Naive thymus-derived CD4-positive, alpha-beta T cell (primary cell): Measurements from ENCODE around the gene NRCAM. TPM values are rescaled to one million over a fixed set of nuclear protein-coding genes. Genes with fewer than 3 reads are reported as not detected.

Source experiments
- ATAC-seq: fragments of 150-1000 bp; cut with Tn5 transposase; 2 replicates; pipeline ENCODE4 v1.10.0; 2021; ENCODE audit warnings: mild to moderate bottlenecking, moderate library complexity
- CTCF ChIA-PET: fragments of 350-600 bp; sonication (Branson Sonifier 250); formaldehyde crosslinking; loops from one replicate; lab custom pipeline; 2021; ENCODE audit warnings: antibody characterized with exemption; lab: Charles Lee
- POLR2A ChIA-PET: fragments of 350-600 bp; sonication (Branson Sonifier 250); formaldehyde crosslinking; loops from one replicate; lab custom pipeline; 2021; ENCODE audit warnings: antibody characterized with exemption, inconsistent platforms; lab: Charles Lee
- DNase-seq, 9 donors: peaks; one replicate each; pipeline versions ENCODE4 v3.0.0 to v3.0.0-alpha.2; 2020 to 2022; ENCODE audit warnings: mixed read lengths in 1 of 9
- H3K27ac ChIP-seq: one replicate; pipeline ENCODE4 v1.7.0; 2013; ENCODE audit warnings: mild to moderate bottlenecking, low read depth, low read length, moderate library complexity
- H3K27me3 ChIP-seq, 2 donors: one replicate each; pipeline ENCODE4 v1.7.0; 2013; ENCODE audit warnings: low read length in 2 of 2, mild to moderate bottlenecking in 2 of 2, moderate library complexity in 2 of 2; ENCODE audit not compliant: control insufficient read depth in 2 of 2, insufficient read depth in 2 of 2
- H3K36me3 ChIP-seq, 3 experiments: 1 replicate in 2 of 3; 2 replicates in 1 of 3; pipeline ENCODE4 v1.7.0; 2013; ENCODE audit warnings: low read length in 3 of 3, mild to moderate bottlenecking in 3 of 3, moderate library complexity in 1 of 3; ENCODE audit not compliant: insufficient read depth in 3 of 3, control insufficient read depth in 2 of 3
- H3K4me1 ChIP-seq, 2 donors: one replicate each; pipeline ENCODE4 v1.7.0; 2013; ENCODE audit warnings: low read length in 2 of 2, mild to moderate bottlenecking in 2 of 2, moderate library complexity in 1 of 2; ENCODE audit not compliant: control insufficient read depth in 2 of 2, insufficient read depth in 2 of 2
- H3K4me3 ChIP-seq: 2 replicates; pipeline ENCODE4 v1.7.0; 2013; ENCODE audit warnings: mild to moderate bottlenecking, low read length
- H3K9me3 ChIP-seq, 3 experiments: 1 replicate in 2 of 3; 2 replicates in 1 of 3; pipeline ENCODE4 v1.7.0; 2013; ENCODE audit warnings: low read length in 3 of 3; ENCODE audit not compliant: control insufficient read depth in 2 of 3
- H3K27ac Mint-ChIP-seq, 9 donors: one replicate each; pipeline ENCODE4 v1.8.0; 2020 to 2022; ENCODE audit warnings: mixed read lengths in 9 of 9, mild to moderate bottlenecking in 8 of 9, moderate library complexity in 5 of 9, inconsistent platforms in 2 of 9
- H3K27me3 Mint-ChIP-seq, 5 donors: one replicate each; pipeline ENCODE4 v1.8.0; 2021 to 2022; ENCODE audit warnings: mixed read lengths in 5 of 5, mild to moderate bottlenecking in 1 of 5
- H3K36me3 Mint-ChIP-seq, 5 donors: one replicate each; pipeline ENCODE4 v1.8.0; 2020 to 2022; ENCODE audit warnings: mixed read lengths in 5 of 5, mild to moderate bottlenecking in 3 of 5, inconsistent platforms in 1 of 5
- H3K4me1 Mint-ChIP-seq, 7 donors: one replicate each; pipeline ENCODE4 v1.8.0; 2020 to 2022; ENCODE audit warnings: mixed read lengths in 7 of 7, mild to moderate bottlenecking in 3 of 7, inconsistent platforms in 1 of 7
- H3K4me3 Mint-ChIP-seq, 10 donors: one replicate each; pipeline ENCODE4 v1.8.0; 2020 to 2022; ENCODE audit warnings: mild to moderate bottlenecking in 10 of 10, mixed read lengths in 10 of 10, moderate library complexity in 6 of 10, inconsistent platforms in 2 of 10
- H3K9me3 Mint-ChIP-seq, 11 donors: one replicate each; pipeline ENCODE4 v1.8.0; 2020 to 2022; ENCODE audit warnings: mixed read lengths in 11 of 11, mild to moderate bottlenecking in 4 of 11, inconsistent platforms in 1 of 11, moderate library complexity in 1 of 11
- intact Hi-C, 2 donors: fragments of 100-400 bp; cut with micrococcal nuclease; formaldehyde crosslinking; loops; one replicate each; pipeline ENCODE4 v1.15.1; 2023
- polyA plus RNA-seq, 2 donors: library from polyadenylated mRNA; unstranded; fragments of 300-500 nt; fragmentation: Illumina TruSeq; gene quantifications; one replicate each; pipeline ENCODE4 v1.2.3, GENCODE V29; 2021
- total RNA-seq, 6 experiments: library from RNA in 5 of 6; stranded (reverse) in 5 of 6; gene quantifications; 1 replicate in 5 of 6; 2 replicates in 1 of 6; pipeline ENCODE4 v1.2.3 and lab custom pipeline; 2021 to 2026

NRCAM gene
- total and polyA plus RNA-seq, 7 experiments from 2014 or later: 2.1 to 13.6 (median 6.4) TPM; not detected in 1

DNA sequence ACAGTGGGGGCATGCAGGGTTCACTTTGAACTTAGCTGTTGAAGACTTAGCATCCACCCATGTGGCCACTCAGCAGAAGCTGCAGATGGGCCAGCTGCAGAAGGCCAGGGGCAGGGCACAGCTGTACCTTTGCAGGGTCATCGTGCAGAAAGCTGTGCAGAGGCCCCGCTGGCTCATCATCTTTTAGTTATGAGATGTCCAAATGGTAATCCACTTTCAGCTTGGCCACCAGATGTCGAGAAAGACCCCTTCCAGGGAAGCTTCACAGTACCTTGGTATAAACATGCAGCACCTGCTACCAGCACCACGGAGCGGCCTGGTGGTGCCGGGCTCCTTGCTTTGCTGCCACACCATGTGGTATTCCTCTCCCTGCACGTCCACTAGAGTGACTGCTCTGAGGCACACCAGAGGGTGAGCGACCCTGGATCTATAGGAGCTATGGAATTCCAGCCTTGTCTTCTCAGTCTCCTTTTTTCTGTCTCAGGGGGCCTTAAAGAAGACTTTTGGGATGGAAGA lies 251.9 kb downstream of the NRCAM start:
- intact Hi-C loops: no loop called here
- Histone ChIP-seq H3K4me3 (no peak overlapping the region), H3K27ac (no peak overlapping the region), H3K36me3 (no peaks in the 10 kb centered on the region), H3K4me1 (no peaks in the 10 kb centered on the region), H3K9me3 (no peaks in the 10 kb centered on the region), H3K27me3 (no peaks in the 10 kb centered on the region)
- ChIA-PET CTCF (interaction anchor here (0.6 kb wide), 1 partner anchor 1624 kb away, joined by 8 read pairs; no protein-coding TSS in a partner anchor), POLR2A (no interaction called here)
- no peak for ATAC-seq
- H3K4me3 Mint-ChIP-seq: no peak overlapping the region
- no peaks in the 10 kb centered on the region for H3K4me1 Mint-ChIP-seq
- no peaks in the 10 kb centered on the region for H3K9me3 Mint-ChIP-seq
- no peak overlapping the region for H3K27ac Mint-ChIP-seq
- H3K27me3 Mint-ChIP-seq: peaks cover 0 to 9% (median 0%) of the 10 kb centered on the region in 5 donors
- peaks cover 0 to 10% (median 0%) of the 10 kb centered on the region in 5 donors for H3K36me3 Mint-ChIP-seq
- DNase-seq: no peak

DNA sequence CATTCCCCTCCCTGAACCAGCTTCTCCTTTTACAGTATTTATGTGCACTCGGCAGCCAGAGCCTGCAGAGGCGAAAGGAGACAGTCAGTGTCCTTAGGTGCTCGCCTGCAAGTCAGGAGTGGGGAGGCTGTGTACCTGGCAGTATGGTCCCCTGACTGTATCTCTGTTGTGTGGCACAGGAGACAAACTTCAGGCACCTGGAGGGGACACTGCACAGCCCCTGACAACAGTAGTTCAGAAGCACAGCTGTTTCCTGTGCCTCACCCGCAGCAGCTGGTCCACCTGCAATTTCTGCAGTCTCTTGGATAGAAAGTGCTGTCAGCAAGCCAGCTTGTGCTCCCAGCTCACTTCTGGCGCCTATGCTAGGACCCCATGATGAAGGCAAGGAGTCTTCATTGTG lies 252.7 kb downstream of the NRCAM start:
- H3K4me3 ChIP-seq: no peak overlapping the region
- intact Hi-C loops: no loop called here
- H3K27me3 Mint-ChIP-seq: peaks cover 0 to 9% (median 0%) of the 10 kb centered on the region in 5 donors
- no peaks in the 10 kb centered on the region for H3K9me3 ChIP-seq
- H3K36me3 Mint-ChIP-seq: peaks cover 0 to 7% (median 0%) of the 10 kb centered on the region in 5 donors
- ATAC-seq: no peak
- no peaks in the 10 kb centered on the region for H3K36me3 ChIP-seq
- H3K4me3 Mint-ChIP-seq: no peak overlapping the region
- no peaks in the 10 kb centered on the region for H3K27me3 ChIP-seq
- H3K27ac ChIP-seq: no peak overlapping the region
- H3K4me1 ChIP-seq: no peaks in the 10 kb centered on the region
- H3K9me3 Mint-ChIP-seq: no peaks in the 10 kb centered on the region
- DNase-seq: no peak
- POLR2A ChIA-PET: no interaction called here
- CTCF ChIA-PET: no interaction called here
- H3K4me1 Mint-ChIP-seq: no peaks in the 10 kb centered on the region
- H3K27ac Mint-ChIP-seq: no peak overlapping the region

- Mint-ChIP-seq H3K36me3 (peaks cover 0 to 7% (median 0%) of the 10 kb centered on the region in 5 donors), H3K27me3 (peaks cover 0 to 9% (median 0%) of the 10 kb centered on the region in 5 donors), H3K4me3 (no peak overlapping the region), H3K9me3 (no peaks in the 10 kb centered on the region), H3K27ac (no peak overlapping the region), H3K4me1 (no peaks in the 10 kb centered on the region)
- ATAC-seq: no peak
- H3K27ac ChIP-seq: no peak overlapping the region
- ChIA-PET CTCF (no interaction called here), POLR2A (no interaction called here)
- DNase-seq: no peak
- H3K36me3 ChIP-seq: no peaks in the 10 kb centered on the region
- no peaks in the 10 kb centered on the region for H3K9me3 ChIP-seq
- no peaks in the 10 kb centered on the region for H3K4me1 ChIP-seq
- intact Hi-C loops: no loop called here
- no peak overlapping the region for H3K4me3 ChIP-seq
- H3K27me3 ChIP-seq: no peaks in the 10 kb centered on the region
Observed at GRCh38 chr7:108202743-108203142, 253.5 kb downstream of the NRCAM start.

GRCh38 chr7:108201766-108202165 lies 254.5 kb downstream of the NRCAM start:
- no peaks in the 10 kb centered on the region for H3K9me3 Mint-ChIP-seq
- H3K36me3 Mint-ChIP-seq: peaks cover 0 to 7% (median 0%) of the 10 kb centered on the region in 5 donors
- H3K27me3 ChIP-seq: no peaks in the 10 kb centered on the region
- no peaks in the 10 kb centered on the region for H3K4me1 Mint-ChIP-seq
- no peak overlapping the region for H3K4me3 Mint-ChIP-seq
- no peak overlapping the region for H3K27ac ChIP-seq
- H3K4me1 ChIP-seq: no peaks in the 10 kb centered on the region
- peaks cover 0 to 9% (median 0%) of the 10 kb centered on the region in 5 donors for H3K27me3 Mint-ChIP-seq
- no peaks in the 10 kb centered on the region for H3K9me3 ChIP-seq
- ATAC-seq (no peak), DNase-seq (no peak)
- ChIA-PET POLR2A (no interaction called here), CTCF (no interaction called here)
- H3K36me3 ChIP-seq: no peaks in the 10 kb centered on the region
- no peak overlapping the region for H3K4me3 ChIP-seq
- H3K27ac Mint-ChIP-seq: no peak overlapping the region
- intact Hi-C loops: no loop called here

DNA sequence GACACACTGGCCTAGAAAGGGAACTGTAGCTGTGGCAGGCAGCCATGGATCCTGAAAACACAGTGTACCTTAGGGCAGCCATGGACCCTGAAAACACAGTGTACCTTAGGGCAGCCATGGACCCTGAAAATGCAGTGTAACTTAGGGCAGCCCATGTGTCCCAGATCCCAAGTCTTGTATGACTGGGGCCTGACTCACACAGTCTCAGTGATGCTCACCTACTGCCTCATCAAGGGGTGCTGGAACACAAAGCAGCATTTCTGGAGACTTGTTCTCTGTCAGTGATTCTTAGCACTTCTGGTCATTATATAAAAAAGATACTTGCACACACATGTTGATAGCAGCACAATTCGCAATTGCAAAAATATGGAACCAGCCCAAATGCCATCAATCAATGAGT lies 255.9 kb downstream of the NRCAM start:
- Mint-ChIP-seq H3K9me3 (no peaks in the 10 kb centered on the region), H3K4me3 (no peak overlapping the region), H3K27me3 (peaks cover 0 to 9% (median 0%) of the 10 kb centered on the region in 5 donors), H3K27ac (no peak overlapping the region), H3K4me1 (no peaks in the 10 kb centered on the region), H3K36me3 (peaks cover 0 to 3% (median 0%) of the 10 kb centered on the region in 5 donors)
- H3K27ac ChIP-seq: no peak overlapping the region
- no peaks in the 10 kb centered on the region for H3K9me3 ChIP-seq
- ATAC-seq (no peak), DNase-seq (no peak)
- H3K36me3 ChIP-seq: no peaks in the 10 kb centered on the region
- POLR2A ChIA-PET: no interaction called here
- intact Hi-C loops: no loop called here
- H3K4me3 ChIP-seq: no peak overlapping the region
- H3K4me1 ChIP-seq: no peaks in the 10 kb centered on the region
- CTCF ChIA-PET: no interaction called here
- no peaks in the 10 kb centered on the region for H3K27me3 ChIP-seq

DNA sequence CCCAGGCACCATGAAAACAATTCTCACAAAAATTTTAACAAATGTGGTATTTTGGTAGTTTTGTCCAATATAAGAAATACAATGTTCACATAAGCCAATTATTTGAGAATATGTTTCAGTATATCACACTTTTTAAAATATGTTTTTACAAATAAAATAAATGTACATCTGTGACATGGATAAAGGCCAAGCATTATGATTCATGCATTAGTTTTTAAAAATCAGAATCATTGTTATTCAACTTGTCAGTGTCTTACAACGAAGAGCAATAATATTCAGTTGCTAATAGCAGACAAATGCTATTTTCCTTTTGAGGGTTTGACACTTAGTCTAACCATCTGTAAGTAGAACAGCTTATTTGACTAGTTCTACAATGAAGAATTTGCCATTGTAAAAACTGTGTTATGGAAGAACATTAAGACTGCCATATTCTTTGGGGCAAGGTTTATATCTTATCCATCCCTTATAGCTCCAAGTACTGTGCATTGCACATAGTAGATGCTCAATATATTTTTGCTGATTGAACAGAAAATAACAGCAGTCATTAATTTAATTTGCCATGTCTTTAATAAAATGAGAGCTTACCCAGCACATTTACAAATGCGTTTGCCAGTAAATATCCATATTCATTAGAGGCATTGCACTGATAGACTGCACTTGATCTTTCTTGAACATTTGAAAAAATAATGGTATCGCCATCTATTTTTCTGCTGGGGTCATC lies 258.7 kb downstream of the NRCAM start:
- no peaks in the 10 kb centered on the region for H3K9me3 Mint-ChIP-seq
- Histone ChIP-seq H3K9me3 (no peaks in the 10 kb centered on the region), H3K27ac (no peak overlapping the region), H3K36me3 (no peaks in the 10 kb centered on the region), H3K27me3 (no peaks in the 10 kb centered on the region), H3K4me1 (no peaks in the 10 kb centered on the region), H3K4me3 (no peak overlapping the region)
- peaks cover 0 to 4% (median 0%) of the 10 kb centered on the region in 5 donors for H3K27me3 Mint-ChIP-seq
- no peaks in the 10 kb centered on the region for H3K4me1 Mint-ChIP-seq
- intact Hi-C loops: no loop called here
- H3K27ac Mint-ChIP-seq: no peak overlapping the region
- H3K36me3 Mint-ChIP-seq: peaks cover 0 to 10% (median 0%) of the 10 kb centered on the region in 5 donors
- CTCF ChIA-PET: no interaction called here
- DNase-seq (no peak), ATAC-seq (no peak)
- POLR2A ChIA-PET: no interaction called here
- no peak overlapping the region for H3K4me3 Mint-ChIP-seq

GRCh38 chr7:108196004-108196403 lies 260.2 kb downstream of the NRCAM start:
- POLR2A ChIA-PET: no interaction called here
- no peaks in the 10 kb centered on the region for H3K36me3 ChIP-seq
- no peak overlapping the region for H3K4me3 ChIP-seq
- no peaks in the 10 kb centered on the region for H3K27me3 ChIP-seq
- no peak overlapping the region for H3K27ac ChIP-seq
- CTCF ChIA-PET: no interaction called here
- H3K4me3 Mint-ChIP-seq: no peak overlapping the region
- peaks cover 0 to 10% (median 0%) of the 10 kb centered on the region in 5 donors for H3K36me3 Mint-ChIP-seq
- no peaks in the 10 kb centered on the region for H3K4me1 Mint-ChIP-seq
- DNase-seq (no peak), ATAC-seq (no peak)
- H3K4me1 ChIP-seq: no peaks in the 10 kb centered on the region
- no peaks in the 10 kb centered on the region for H3K9me3 ChIP-seq
- intact Hi-C loops: no loop called here
- H3K9me3 Mint-ChIP-seq: peaks cover 0 to 1% (median 0%) of the 10 kb centered on the region in 11 donors
- H3K27me3 Mint-ChIP-seq: peaks cover 0 to 4% (median 0%) of the 10 kb centered on the region in 5 donors
- no peak overlapping the region for H3K27ac Mint-ChIP-seq
